ENCODE data around the gene DPP6.

GRCh38 chr7:154905615-154906014, 853.4 kb downstream of the DPP6 start:
- TF ChIP-seq, protein P1, sequence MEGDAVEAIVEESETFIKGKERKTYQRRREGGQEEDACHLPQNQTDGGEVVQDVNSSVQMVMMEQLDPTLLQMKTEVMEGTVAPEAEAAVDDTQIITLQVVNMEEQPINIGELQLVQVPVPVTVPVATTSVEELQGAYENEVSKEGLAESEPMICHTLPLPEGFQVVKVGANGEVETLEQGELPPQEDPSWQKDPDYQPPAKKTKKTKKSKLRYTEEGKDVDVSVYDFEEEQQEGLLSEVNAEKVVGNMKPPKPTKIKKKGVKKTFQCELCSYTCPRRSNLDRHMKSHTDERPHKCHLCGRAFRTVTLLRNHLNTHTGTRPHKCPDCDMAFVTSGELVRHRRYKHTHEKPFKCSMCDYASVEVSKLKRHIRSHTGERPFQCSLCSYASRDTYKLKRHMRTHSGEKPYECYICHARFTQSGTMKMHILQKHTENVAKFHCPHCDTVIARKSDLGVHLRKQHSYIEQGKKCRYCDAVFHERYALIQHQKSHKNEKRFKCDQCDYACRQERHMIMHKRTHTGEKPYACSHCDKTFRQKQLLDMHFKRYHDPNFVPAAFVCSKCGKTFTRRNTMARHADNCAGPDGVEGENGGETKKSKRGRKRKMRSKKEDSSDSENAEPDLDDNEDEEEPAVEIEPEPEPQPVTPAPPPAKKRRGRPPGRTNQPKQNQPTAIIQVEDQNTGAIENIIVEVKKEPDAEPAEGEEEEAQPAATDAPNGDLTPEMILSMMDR (conservative IDR thresholded peaks at IDR 0.05; ENCODE audit: low read length), result no peak
- TF ChIP-seq EZH2phosphoT487 (IDR thresholded peaks at IDR 0.05; ENCODE audit: borderline replicate concordance), result no peak

All from Loucy (cell line).